H54 (cell line): ENCODE results near the gene SLC6A8.
"Not testable (repeated sequence)": the region's sequence is repeated elsewhere in the genome, so short reads cannot be mapped to it uniquely, and the experiment has no call there.

ENCODE experiments used
- DNase-seq: peaks from one replicate; pipeline ENCODE4 v3.0.0; 2011; ENCODE audit warnings: low spot score, mixed read lengths; ENCODE audit not compliant: insufficient read length
- FAIRE-seq: peaks from 3 replicates; lab custom pipeline; 2011; peaks lifted over from hg19 to GRCh38; lab: Jason Lieb, UNC
- POLR2A ChIP-seq: IDR thresholded peaks from 2 replicates; pipeline ENCODE4 v1.6.1; 2011; ENCODE audit warnings: low read depth, mild to moderate bottlenecking, low read length

Gene SLC6A8

DNA sequence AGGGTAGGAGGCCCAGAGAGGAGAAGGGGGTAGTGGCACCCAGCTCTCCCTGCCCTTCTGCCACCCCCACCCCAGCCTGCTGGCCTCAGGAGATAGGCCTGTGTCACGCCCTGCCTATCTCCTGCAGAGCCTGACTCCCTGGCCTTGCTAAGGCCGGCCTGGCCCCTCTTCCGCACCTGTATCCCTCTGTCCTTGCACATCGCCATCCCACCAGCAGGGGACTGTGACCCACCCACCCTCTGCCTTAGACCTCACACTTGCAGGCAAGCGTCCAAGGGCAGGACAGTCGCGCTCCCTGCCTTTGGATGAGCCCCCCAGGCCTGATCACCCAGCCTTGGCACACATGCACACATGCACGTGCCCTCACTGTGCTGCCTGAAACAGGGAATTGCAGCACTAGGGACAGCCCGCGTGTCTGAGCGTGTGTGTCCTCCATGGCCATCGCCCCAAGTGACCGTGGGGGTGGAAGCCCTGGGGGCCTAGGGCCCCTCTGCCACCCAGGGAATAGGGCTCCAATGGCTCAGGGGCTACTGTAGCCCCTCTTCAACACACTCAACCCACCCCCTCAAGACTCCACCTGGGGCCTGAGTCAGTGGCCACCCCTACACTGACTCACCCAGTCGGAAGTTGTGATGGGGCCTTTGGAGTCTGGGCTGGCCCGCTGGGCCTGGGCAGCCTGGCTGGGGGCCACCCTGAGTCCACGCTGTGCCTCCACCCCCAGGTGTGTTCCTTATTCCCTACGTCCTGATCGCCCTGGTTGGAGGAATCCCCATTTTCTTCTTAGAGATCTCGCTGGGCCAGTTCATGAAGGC, 2.1 kb downstream of the SLC6A8 start:
- no peak for TF ChIP-seq POLR2A
- no peak for DNase-seq
- FAIRE-seq, result no peak

DNA sequence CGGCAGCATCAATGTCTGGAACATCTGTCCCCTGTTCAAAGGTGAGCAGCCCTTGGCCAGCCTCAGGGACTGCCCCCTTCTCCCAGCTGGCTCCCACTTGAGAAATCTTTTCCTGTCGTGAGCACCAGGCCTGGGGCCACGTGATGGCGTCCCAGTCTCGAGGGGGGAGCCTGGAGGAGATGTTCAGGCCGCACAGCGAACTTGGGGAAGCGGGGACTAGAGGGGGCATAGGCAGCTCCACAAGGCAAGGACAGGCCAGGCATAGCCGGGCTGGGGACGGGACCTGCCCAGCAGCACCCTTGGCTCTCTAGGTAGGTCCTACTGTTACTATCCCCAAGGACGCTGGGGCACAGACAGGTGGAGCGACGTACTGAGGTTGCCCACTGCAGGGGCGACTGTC, 2.7 kb downstream of the SLC6A8 start:
- FAIRE-seq (no peak), DNase-seq (no peak)
- no peak for TF ChIP-seq POLR2A

DNA sequence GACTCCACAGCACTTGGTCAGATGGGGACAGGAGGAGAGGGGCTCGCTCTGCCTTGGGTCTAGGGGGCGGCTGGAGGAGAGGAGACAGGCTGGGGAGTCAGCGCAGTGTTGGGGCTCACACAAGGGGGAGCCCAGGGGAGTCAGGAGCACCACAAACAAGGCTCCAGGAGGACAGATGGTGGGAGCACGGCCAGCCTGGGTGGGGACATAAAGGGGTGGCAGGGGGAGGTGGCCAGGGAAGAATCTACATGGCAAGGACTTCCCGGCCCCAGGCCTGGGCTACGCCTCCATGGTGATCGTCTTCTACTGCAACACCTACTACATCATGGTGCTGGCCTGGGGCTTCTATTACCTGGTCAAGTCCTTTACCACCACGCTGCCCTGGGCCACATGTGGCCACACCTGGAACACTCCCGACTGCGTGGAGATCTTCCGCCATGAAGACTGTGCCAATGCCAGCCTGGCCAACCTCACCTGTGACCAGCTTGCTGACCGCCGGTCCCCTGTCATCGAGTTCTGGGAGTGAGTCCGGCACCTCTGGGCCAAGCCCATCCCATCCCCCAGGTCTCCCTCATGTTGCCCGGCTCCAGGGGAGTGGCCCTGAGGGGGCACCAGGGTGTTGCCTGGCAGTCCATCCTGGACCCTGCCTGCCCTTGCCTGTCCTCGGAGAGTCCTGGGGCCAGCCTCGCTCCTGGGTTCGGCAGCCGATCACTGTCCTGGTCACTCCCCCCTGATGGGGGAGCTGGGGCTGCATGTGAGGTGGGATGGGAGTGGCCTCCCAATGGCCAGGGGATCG, 3.5 kb downstream of the SLC6A8 start:
- FAIRE-seq, DNase-seq: not testable (repeated sequence)

- no peak for TF ChIP-seq POLR2A
- FAIRE-seq (no peak), DNase-seq (no peak)
These were observed 4.3 kb downstream of the SLC6A8 start for GRCh38 chrX:153692003-153692402.

DNA sequence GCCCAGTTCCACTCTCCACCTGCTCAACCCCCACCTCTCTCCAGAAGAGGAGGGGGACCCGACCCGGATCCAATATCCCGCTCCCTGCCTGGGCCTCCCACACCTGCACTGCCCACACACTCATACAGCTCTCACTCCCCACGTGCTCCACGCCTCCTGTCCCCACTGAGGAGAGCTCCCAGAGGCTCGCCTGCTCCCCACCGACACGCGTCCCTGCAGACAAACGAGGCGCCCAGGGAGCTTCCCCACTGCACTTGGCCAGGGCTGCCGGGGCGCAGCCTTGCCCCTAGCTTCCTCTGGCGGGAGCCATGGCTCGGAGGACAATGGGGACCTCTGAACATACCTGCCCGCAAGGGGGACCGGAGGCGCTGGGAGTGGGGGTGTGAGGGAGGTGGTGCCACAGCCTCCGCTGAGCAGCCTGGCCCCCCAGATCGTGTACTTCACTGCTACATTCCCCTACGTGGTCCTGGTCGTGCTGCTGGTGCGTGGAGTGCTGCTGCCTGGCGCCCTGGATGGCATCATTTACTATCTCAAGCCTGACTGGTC, 5.0 kb downstream of the SLC6A8 start:
- no peak for TF ChIP-seq POLR2A
- DNase-seq (no peak), FAIRE-seq (no peak)

- TF ChIP-seq POLR2A, result no peak
- DNase-seq (no peak), FAIRE-seq (no peak)
These were observed 5.7 kb downstream of the SLC6A8 start for GRCh38 chrX:153693216-153694086.

DNA sequence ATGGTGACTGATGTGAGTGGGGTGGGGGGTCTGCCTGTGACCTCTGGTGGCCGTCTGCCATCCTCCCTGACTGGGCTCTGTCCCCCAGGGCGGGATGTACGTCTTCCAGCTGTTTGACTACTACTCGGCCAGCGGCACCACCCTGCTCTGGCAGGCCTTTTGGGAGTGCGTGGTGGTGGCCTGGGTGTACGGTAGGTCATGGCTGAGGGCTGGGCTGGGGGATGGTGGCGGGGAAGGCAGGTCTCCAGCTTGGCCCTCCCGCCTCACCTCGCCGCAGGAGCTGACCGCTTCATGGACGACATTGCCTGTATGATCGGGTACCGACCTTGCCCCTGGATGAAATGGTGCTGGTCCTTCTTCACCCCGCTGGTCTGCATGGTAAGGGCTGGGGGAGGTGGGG, 6.5 kb downstream of the SLC6A8 start:
- FAIRE-seq, DNase-seq: not testable (repeated sequence)

GRCh38 chrX:153694687-153695270, 7.1 kb downstream of the SLC6A8 start:
- no peak for FAIRE-seq
- no peak for DNase-seq
- no peak for TF ChIP-seq POLR2A

DNA sequence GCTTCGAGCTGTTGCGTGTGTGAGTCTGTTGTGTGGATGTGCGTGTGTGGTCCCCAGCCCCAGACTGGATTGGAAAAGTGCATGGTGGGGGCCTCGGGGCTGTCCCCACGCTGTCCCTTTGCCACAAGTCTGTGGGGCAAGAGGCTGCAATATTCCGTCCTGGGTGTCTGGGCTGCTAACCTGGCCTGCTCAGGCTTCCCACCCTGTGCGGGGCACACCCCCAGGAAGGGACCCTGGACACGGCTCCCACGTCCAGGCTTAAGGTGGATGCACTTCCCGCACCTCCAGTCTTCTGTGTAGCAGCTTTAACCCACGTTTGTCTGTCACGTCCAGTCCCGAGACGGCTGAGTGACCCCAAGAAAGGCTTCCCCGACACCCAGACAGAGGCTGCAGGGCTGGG, 8.4 kb downstream of the SLC6A8 start:
- TF ChIP-seq POLR2A, result no peak
- FAIRE-seq (no peak), DNase-seq (no peak)

DNA sequence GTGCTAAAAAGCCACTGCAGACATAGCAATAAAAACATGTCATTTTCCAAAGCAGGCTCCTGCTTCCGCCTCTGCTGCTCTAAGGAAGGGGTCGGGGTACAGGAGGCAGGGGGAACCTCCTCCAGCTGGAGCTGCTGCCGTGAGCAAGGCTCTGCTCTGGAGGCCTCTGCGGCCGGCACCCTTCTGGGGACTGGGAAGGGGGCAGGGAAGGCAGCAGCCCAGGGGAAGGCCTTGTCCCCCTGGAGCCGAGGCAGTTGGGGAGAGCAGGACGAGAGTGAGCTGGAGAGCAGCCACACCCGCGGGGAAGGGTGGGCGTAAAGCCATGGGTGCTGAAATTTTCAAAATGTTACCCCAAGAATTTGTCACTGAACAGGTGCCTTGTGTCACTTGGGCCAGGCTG, 8.8 kb downstream of the SLC6A8 start:
- not testable (repeated sequence) for FAIRE-seq, DNase-seq

GRCh38 chrX:153696986-153697722, 9.4 kb downstream of the SLC6A8 start:
- not testable (repeated sequence) for DNase-seq, FAIRE-seq

- FAIRE-seq (no peak), DNase-seq (no peak)
These were observed 10.5 kb downstream of the SLC6A8 start for GRCh38 chrX:153697924-153698865.

GRCh38 chrX:153699210-153699783, 11.6 kb downstream of the SLC6A8 start:
- not testable (repeated sequence) for FAIRE-seq, DNase-seq

More at GRCh38 chrX:153697924-153698865, 10.5 kb downstream of the SLC6A8 start:
- TF ChIP-seq POLR2A, result no peak

- FAIRE-seq, DNase-seq: not testable (repeated sequence)
These were observed 12.2 kb downstream of the SLC6A8 start for GRCh38 chrX:153699784-153700371.
